ENCODE data around the gene THBS3.

DNA sequence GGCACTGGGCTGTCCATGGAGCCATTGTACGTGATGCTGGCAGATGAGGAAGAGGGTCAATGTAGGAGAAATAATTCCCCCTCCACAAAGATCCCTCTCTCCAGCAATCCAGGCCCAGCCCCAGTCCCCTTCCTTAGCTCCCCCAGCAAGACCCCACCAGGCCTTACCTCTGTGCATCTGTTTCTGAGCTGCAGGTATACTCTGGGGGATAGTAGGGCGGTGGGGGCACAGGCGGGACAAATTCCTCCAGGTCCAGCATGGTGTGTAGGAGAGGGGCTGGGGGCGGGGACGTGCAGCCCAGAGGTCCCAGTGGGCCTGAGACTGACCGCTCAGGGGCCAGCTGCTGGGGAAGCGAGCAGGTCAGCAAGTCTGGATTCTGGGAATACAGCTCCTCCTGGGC, 43.9 kb upstream of the THBS3 start:
- TF ChIP-seq, protein P1, sequence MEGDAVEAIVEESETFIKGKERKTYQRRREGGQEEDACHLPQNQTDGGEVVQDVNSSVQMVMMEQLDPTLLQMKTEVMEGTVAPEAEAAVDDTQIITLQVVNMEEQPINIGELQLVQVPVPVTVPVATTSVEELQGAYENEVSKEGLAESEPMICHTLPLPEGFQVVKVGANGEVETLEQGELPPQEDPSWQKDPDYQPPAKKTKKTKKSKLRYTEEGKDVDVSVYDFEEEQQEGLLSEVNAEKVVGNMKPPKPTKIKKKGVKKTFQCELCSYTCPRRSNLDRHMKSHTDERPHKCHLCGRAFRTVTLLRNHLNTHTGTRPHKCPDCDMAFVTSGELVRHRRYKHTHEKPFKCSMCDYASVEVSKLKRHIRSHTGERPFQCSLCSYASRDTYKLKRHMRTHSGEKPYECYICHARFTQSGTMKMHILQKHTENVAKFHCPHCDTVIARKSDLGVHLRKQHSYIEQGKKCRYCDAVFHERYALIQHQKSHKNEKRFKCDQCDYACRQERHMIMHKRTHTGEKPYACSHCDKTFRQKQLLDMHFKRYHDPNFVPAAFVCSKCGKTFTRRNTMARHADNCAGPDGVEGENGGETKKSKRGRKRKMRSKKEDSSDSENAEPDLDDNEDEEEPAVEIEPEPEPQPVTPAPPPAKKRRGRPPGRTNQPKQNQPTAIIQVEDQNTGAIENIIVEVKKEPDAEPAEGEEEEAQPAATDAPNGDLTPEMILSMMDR (IDR thresholded peaks at IDR 0.05) = no peak
- TF ChIP-seq POLR2A (IDR thresholded peaks at IDR 0.05) = no peak
